Astrocyte of the spinal cord (primary cell): ENCODE measurements around the gene PBRM1.
A peak's percentile ranks its signal among the peaks of the same experiment; 100 is the strongest.

Source experiments
- DNase-seq: peaks from one replicate; pipeline ENCODE4 v3.0.0; 2011; ENCODE audit warnings: low read depth, low spot score
- H3K4me3 ChIP-seq: 2 replicates; pipeline ENCODE4 v1.5.1; 2011; ENCODE audit warnings: low read depth, mild to moderate bottlenecking, low read length, moderate library complexity
- CTCF ChIP-seq: IDR thresholded peaks from 2 replicates; pipeline ENCODE4 v1.5.1; 2012; ENCODE audit warnings: low read depth, mild to moderate bottlenecking, low read length, inconsistent platforms
- in situ Hi-C: cut with HindIII; loops from 2 replicates; pipeline ENCODE4 v1.10.0; 2017; ENCODE audit warnings: low sequenced_read_pairs

Gene PBRM1

GRCh38 chr3:52512105-52512504, 173.6 kb downstream of the PBRM1 start:
- H3K4me3 ChIP-seq = no peak overlapping the region
- DNase-seq = no peak
- TF ChIP-seq CTCF = no peak
- in situ Hi-C loops = no loop called here

- no peak overlapping the region for H3K4me3 ChIP-seq
- TF ChIP-seq CTCF = no peak
- in situ Hi-C loops = no loop called here
- DNase-seq = no peak
Measured at GRCh38 chr3:52511509-52511908, 174.2 kb downstream of the PBRM1 start.

DNA sequence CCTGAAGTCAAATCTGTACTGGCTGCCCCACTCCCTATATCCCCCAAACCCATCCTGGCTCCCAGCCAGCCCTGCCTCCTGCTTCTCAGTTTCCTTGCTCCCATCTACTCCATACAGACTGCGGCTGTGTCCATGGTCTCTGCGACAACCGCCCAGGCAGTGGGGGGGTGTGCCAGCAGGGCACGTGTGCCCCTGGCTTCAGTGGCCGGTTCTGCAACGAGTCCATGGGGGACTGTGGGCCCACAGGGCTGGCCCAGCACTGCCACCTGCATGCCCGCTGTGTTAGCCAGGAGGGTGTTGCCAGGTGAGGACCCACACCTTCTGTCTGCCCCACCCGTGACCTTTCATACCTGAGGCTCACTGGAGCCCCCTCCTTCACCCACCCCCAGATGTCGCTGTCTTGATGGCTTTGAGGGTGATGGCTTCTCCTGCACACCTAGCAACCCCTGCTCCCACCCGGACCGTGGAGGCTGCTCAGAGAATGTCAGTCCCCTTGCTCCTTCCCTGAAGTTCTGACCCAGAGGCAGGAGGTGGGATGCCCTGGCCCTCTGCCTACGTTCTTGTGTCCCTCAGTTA, 175.9 kb downstream of the PBRM1 start:
- TF ChIP-seq CTCF = no peak
- in situ Hi-C loops = no loop called here
- no peak for DNase-seq
- H3K4me3 ChIP-seq = no peak overlapping the region

DNA sequence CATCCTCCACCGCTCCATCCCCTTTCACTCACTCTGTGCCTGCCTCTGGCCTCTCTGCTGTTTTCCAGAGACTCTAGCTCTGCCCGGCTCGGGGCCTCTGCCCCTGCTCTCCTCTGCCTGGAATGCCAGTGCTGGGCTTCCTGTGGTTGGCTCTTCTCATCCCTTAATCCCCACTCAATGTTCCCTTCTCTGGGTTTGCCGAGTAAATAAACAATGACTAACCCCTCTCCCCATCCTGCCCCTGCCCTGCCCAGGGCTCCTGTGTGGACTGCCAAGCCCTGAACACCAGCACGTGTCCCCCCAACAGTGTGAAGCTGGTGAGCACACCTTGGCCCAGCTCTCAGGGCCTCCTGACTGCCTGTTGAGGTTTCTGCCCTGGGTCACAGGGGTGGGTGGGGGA, 178.4 kb downstream of the PBRM1 start:
- no peak for TF ChIP-seq CTCF
- peak; percentile 54 for DNase-seq
- in situ Hi-C loops = no loop called here
- no peak overlapping the region for H3K4me3 ChIP-seq

DNA sequence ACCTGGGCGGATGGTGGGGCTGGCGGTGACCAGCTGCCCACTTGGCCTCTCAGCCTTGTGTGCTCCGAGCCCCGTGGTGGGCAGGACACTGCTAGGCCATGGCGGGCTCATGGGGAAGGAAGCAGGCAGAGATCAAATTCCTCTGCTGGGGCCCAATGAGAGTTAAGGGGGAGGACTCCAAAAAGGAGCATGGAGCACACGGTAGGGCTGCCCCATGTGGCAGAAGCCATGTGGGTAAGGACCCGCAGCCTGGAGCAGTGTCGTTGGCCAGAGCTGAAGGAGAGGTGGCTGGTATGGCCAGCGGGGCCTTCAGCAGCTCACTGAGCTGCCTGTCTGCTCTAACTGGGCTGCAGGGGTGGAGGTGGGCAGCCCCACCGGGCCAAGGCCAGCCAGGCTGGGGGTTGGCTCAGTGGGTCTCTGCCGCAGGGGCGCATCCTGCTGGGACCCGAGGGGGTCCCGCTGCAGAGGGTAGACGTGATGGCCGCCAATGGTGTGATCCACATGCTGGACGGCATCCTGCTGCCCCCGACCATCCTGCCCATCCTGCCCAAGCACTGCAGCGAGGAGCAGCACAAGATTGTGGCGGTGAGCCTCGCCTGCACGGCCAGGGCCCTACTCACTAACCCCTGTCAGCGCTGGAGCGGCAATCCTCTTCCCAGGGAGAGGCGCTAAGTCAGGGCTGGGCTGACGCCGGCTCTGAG, 179.3 kb downstream of the PBRM1 start:
- no peak overlapping the region for H3K4me3 ChIP-seq
- in situ Hi-C loops = no loop called here
- TF ChIP-seq CTCF = no peak
- DNase-seq = no peak

- DNase-seq = no peak
- H3K4me3 ChIP-seq = no peak overlapping the region
- TF ChIP-seq CTCF = no peak
- in situ Hi-C loops = no loop called here
Measured at GRCh38 chr3:52504977-52505376, 180.7 kb downstream of the PBRM1 start.
